ENCODE data around the gene CEP41.

CEP41 gene

DNA sequence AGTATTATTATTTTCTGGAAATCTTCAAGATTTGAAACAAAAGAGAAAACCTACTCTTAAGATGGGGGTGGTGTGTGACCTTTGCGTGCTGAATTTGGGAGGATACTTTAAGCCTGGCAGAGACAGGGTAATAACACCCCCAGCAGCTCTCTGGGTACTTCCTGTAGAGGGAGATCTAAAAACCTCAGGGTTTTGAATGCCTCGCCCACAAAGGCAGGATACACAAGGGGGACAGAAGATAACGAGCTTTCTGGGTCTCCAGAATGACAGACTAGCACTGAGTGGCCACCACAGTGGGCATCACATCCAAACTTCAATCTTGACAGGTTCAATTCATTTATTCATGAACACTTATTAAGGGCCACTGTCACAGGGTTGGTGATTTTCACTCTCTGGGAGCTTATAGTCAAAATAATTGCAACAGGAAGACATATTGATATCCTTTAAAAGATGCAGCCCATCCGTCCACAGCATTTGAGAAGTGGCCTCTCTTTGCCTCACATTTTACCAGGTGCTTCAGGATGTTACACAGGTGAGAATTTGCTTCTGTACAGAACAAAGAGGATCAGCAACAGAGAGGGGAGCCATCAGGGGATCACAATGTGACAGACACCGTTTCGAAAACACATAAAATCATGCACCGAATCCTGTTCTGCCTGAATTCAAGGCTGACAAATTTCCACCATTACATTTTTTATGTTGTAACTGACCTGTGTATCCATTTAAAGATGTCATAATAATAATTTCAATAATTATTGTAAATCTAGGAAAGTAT is 46.2 kb downstream of the CEP41 start:
- DNase-seq (ENCODE audit: low read depth), result no peak
- no peak overlapping the region for H3K4me3 ChIP-seq (ENCODE audit: low read depth, low read length)
- TF ChIP-seq, protein P1, sequence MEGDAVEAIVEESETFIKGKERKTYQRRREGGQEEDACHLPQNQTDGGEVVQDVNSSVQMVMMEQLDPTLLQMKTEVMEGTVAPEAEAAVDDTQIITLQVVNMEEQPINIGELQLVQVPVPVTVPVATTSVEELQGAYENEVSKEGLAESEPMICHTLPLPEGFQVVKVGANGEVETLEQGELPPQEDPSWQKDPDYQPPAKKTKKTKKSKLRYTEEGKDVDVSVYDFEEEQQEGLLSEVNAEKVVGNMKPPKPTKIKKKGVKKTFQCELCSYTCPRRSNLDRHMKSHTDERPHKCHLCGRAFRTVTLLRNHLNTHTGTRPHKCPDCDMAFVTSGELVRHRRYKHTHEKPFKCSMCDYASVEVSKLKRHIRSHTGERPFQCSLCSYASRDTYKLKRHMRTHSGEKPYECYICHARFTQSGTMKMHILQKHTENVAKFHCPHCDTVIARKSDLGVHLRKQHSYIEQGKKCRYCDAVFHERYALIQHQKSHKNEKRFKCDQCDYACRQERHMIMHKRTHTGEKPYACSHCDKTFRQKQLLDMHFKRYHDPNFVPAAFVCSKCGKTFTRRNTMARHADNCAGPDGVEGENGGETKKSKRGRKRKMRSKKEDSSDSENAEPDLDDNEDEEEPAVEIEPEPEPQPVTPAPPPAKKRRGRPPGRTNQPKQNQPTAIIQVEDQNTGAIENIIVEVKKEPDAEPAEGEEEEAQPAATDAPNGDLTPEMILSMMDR (IDR thresholded peaks at IDR 0.05; ENCODE audit: control insufficient read depth, extremely low read depth, insufficient read depth), result no peak

DNA sequence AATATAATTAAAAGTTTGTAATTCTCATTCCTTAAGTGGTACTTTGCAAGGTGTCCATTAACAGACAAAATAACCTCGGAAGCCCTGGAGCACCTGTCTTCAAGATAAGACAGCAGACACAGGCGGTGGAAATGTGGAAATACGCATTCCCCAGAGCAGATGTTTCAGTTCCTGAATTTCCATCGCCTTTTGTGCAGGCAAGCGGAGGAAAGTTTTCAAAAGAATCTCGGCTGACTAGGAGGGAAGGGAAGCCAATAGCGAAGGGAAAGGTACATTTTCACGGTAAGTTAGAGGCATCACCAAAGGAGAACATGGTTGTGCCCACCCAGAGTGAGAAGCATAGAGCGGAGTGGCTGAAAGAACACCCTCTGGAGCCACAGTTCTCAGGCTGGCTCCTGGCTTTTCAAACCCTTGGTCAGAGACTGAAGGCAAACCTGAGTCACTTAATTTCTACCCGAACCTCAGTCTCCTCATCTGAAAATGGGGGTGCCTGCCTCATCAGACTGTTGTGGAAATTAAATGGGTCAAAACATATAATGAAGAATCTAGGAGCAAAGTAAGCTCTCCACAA is 46.9 kb downstream of the CEP41 start:
- H3K4me3 ChIP-seq (ENCODE audit: low read depth, low read length), result no peak overlapping the region
- DNase-seq (ENCODE audit: low read depth), result no peak

GRCh38 chr7:130393101-130393561 is 47.7 kb downstream of the CEP41 start:
- H3K4me3 ChIP-seq (ENCODE audit: low read depth, low read length), result no peak overlapping the region

More for the DNA sequence above, 46.9 kb downstream of the CEP41 start:
- TF ChIP-seq, protein P1 (IDR thresholded peaks at IDR 0.05; ENCODE audit: control insufficient read depth, extremely low read depth, insufficient read depth), result no peak

GRCh38 chr7:130390486-130390885 is 50.3 kb downstream of the CEP41 start:
- TF ChIP-seq, protein P1 (IDR thresholded peaks at IDR 0.05; ENCODE audit: control insufficient read depth, extremely low read depth, insufficient read depth), result no peak
- H3K4me3 ChIP-seq (ENCODE audit: low read depth, low read length), result no peak overlapping the region
- no peak for DNase-seq (ENCODE audit: low read depth)

More at GRCh38 chr7:130393101-130393561, 47.7 kb downstream of the CEP41 start:
- TF ChIP-seq, protein P1 (IDR thresholded peaks at IDR 0.05; ENCODE audit: control insufficient read depth, extremely low read depth, insufficient read depth), result no peak
- DNase-seq (ENCODE audit: low read depth), result no peak

DNA sequence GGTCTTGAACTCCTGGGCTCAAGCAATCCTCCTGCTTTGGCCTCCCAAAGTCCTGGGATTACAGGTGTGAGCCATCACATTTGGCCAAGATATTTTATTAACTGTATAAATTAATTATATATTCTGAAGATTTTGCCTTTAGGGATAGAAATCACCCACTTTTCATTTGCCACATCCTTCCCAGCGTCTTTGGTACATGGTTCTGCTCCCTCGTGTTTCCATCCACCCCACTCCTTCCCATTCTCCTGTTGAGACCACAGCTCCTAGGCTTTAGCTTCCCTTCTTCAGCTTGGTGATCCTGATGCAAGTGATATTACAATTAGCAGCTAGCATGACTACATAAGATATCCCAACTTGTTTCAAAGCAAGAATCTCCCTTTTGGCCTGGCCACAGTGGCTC is 52.1 kb downstream of the CEP41 start:
- DNase-seq (ENCODE audit: low read depth), result no peak
- no peak overlapping the region for H3K4me3 ChIP-seq (ENCODE audit: low read depth, low read length)
- TF ChIP-seq, protein P1 (IDR thresholded peaks at IDR 0.05; ENCODE audit: control insufficient read depth, extremely low read depth, insufficient read depth), result no peak

DNA sequence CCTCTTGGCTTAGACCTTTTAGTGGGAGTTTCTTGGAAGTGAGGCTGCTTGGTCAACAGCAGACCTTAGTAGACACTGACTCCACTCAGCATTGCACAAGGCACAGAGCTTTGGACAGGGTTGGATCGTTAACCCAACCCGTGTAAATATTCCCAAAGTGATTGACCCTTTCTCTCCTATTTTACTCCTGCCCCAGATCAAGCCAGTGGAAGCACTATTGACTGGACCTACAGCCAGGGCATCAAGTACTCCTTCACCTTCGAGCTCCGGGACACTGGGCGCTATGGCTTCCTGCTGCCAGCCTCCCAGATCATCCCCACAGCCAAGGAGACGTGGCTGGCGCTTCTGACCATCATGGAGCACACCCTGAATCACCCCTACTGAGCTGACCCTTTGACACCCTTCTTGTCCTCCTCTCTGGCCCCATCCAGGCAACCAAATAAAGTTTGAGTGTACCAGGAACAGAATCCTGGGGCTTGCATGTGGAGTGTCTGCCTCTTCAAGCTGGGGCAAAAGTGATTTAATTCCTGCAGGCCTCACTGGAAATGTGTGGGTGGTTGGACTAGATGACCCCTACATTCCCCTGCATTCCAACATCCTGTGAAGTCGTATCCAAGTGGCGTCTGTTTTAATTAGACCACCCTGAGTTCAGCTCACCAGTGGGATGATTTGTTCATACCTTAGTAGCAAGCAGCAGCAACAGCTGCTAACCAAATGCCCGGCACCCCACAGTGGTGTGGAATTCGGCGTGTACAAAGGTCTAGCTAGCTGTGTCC is 53.0 kb downstream of the CEP41 start:
- DNase-seq (ENCODE audit: low read depth), result no peak
- TF ChIP-seq, protein P1 (IDR thresholded peaks at IDR 0.05; ENCODE audit: control insufficient read depth, extremely low read depth, insufficient read depth), result no peak
- H3K4me3 ChIP-seq (ENCODE audit: low read depth, low read length), result no peak overlapping the region
